DOHH2 (cell line): Measurements from ENCODE around the gene IL12RB2.

Experiments
- H3F3A ChIP-seq: fragments of 200-600 bp; sonication (generic), shearing (Covaris generic); 2 replicates; pipeline ENCODE4 v1.6.0; 2016; ENCODE audit warnings: antibody characterized with exemption, mild to moderate bottlenecking; ENCODE audit not compliant: control insufficient read depth, insufficient read depth
- H3K27ac ChIP-seq: fragments of 200-600 bp; sonication (generic); 2 replicates; pipeline ENCODE4 v1.5.1; 2014; ENCODE audit warnings: low read depth, mild to moderate bottlenecking, low read length, moderate library complexity
- H3K27me3 ChIP-seq: fragments of 200-600 bp; sonication (generic); 2 replicates; pipeline ENCODE4 v1.6.1; 2014; ENCODE audit warnings: mild to moderate bottlenecking, low read length, mixed read lengths; ENCODE audit not compliant: control insufficient read depth
- H3K36me3 ChIP-seq: fragments of 200-600 bp; sonication (generic); 2 replicates; pipeline ENCODE4 v1.6.1; 2014; ENCODE audit warnings: mild to moderate bottlenecking, low read length, moderate library complexity, mixed read lengths; ENCODE audit not compliant: control insufficient read depth
- H3K4me1 ChIP-seq: fragments of 200-600 bp; sonication (generic); 2 replicates; pipeline ENCODE4 v1.6.1; 2014; ENCODE audit warnings: mild to moderate bottlenecking, low read length, mixed read lengths; ENCODE audit not compliant: control insufficient read depth
- H3K4me2 ChIP-seq: fragments of 200-600 bp; sonication (generic); 2 replicates; pipeline ENCODE4 v1.6.0; 2014; ENCODE audit warnings: mild to moderate bottlenecking, low read length, moderate library complexity
- H3K4me3 ChIP-seq: fragments of 200-600 bp; sonication (generic); 2 replicates; pipeline ENCODE4 v1.5.1; 2014; ENCODE audit warnings: mild to moderate bottlenecking, low read length, mixed read lengths
- H3K79me2 ChIP-seq: fragments of 200-600 bp; sonication (generic); 2 replicates; pipeline ENCODE4 v1.6.1; 2014; ENCODE audit warnings: mild to moderate bottlenecking, low read length, mixed read lengths; ENCODE audit not compliant: control insufficient read depth
- H3K9me2 ChIP-seq: fragments of 200-600 bp; sonication (generic); replicated peaks from 2 replicates; pipeline ENCODE4 v1.6.1; 2014; ENCODE audit warnings: mild to moderate bottlenecking, low read length, mixed read lengths; ENCODE audit not compliant: control insufficient read depth
- H3K9me3 ChIP-seq: fragments of 200-600 bp; sonication (generic); 2 replicates; pipeline ENCODE4 v1.6.1; 2014; ENCODE audit warnings: antibody characterized with exemption, low read length, mixed read lengths; ENCODE audit not compliant: control insufficient read depth, insufficient read depth
- H4K20me1 ChIP-seq: fragments of 200-600 bp; sonication (generic); 2 replicates; pipeline ENCODE4 v1.6.0; 2014; ENCODE audit warnings: low read depth, mild to moderate bottlenecking, antibody characterized with exemption, low read length, moderate library complexity; ENCODE audit not compliant: control insufficient read depth, insufficient read depth
- CTCF ChIP-seq: fragments of 200-600 bp; sonication (generic); IDR thresholded peaks from one replicate; pipeline ENCODE4 v1.5.1; 2014; ENCODE audit warnings: antibody characterized with exemption, mild to moderate bottlenecking, low read depth, low read length; ENCODE audit not compliant: poor library complexity, severe bottlenecking
- EZH2phosphoT487 ChIP-seq: fragments of 200-600 bp; sonication (generic); IDR thresholded peaks from 2 replicates; pipeline ENCODE4 v1.6.1; 2017; ENCODE audit warnings: borderline replicate concordance, mild to moderate bottlenecking, antibody characterized with exemption, low read length, moderate library complexity, mixed read lengths

Gene IL12RB2

GRCh38 chr1:67308136-67308535 is 463 bp downstream of the IL12RB2 start:
- no peak overlapping the region for H3K4me3 ChIP-seq

GRCh38 chr1:67312615-67313014 is 4.9 kb downstream of the IL12RB2 start:
- TF ChIP-seq EZH2phosphoT487 (no peak), CTCF (no peak)
- Histone ChIP-seq H3F3A (no peaks in the 10 kb centered on the region), H3K4me2 (no peak overlapping the region), H3K4me3 (no peak overlapping the region), H3K79me2 (no peaks in the 10 kb centered on the region), H3K27me3 (peaks cover 15% of the 10 kb centered on the region), H3K4me1 (no peaks in the 10 kb centered on the region), H3K27ac (no peak overlapping the region), H4K20me1 (no peaks in the 10 kb centered on the region), H3K9me2 (no peaks in the 10 kb centered on the region), H3K36me3 (no peaks in the 10 kb centered on the region), H3K9me3 (no peaks in the 10 kb centered on the region)

More at GRCh38 chr1:67308136-67308535, 463 bp downstream of the IL12RB2 start:
- Histone ChIP-seq H3K4me1 (no peaks in the 10 kb centered on the region), H3K9me3 (no peaks in the 10 kb centered on the region), H3K27ac (no peak overlapping the region), H3F3A (no peaks in the 10 kb centered on the region), H3K79me2 (no peaks in the 10 kb centered on the region), H4K20me1 (no peaks in the 10 kb centered on the region), H3K36me3 (no peaks in the 10 kb centered on the region), H3K4me2 (no peak overlapping the region), H3K27me3 (no peaks in the 10 kb centered on the region), H3K9me2 (no peaks in the 10 kb centered on the region)
- TF ChIP-seq EZH2phosphoT487 (no peak), CTCF (no peak)

- Histone ChIP-seq H3K79me2 (no peaks in the 10 kb centered on the region), H3K27me3 (peaks cover 23% of the 10 kb centered on the region), H3K4me2 (no peak overlapping the region), H4K20me1 (no peaks in the 10 kb centered on the region), H3K27ac (no peak overlapping the region), H3F3A (no peaks in the 10 kb centered on the region), H3K9me3 (no peaks in the 10 kb centered on the region), H3K4me1 (no peaks in the 10 kb centered on the region), H3K36me3 (no peaks in the 10 kb centered on the region), H3K4me3 (no peak overlapping the region), H3K9me2 (no peaks in the 10 kb centered on the region)
- TF ChIP-seq CTCF = no peak
Observed at GRCh38 chr1:67313934-67314671, 6.4 kb downstream of the IL12RB2 start.
